B cell (primary cell): Measurements from ENCODE around the gene VWA1. TPM values are rescaled to one million over a fixed set of nuclear protein-coding genes. Genes with fewer than 3 reads are reported as not detected.

ENCODE experiments used
- ATAC-seq: fragments of 200-7000 bp; cut with Tn5 transposase; one replicate; pipeline ENCODE4 v1.10.0; 2021; ENCODE audit warnings: low read depth, mild to moderate bottlenecking, moderate number of reproducible peaks, moderate library complexity
- CTCF ChIA-PET: fragments of 350-600 bp; sonication (Branson Sonifier 250); formaldehyde crosslinking; loops from one replicate; lab custom pipeline; 2021; ENCODE audit warnings: antibody characterized with exemption, inconsistent platforms; lab: Charles Lee
- POLR2A ChIA-PET: fragments of 350-600 bp; sonication (Branson Sonifier 250); formaldehyde crosslinking; loops from one replicate; lab custom pipeline; 2021; ENCODE audit warnings: antibody characterized with exemption; lab: Charles Lee
- DNase-seq: peaks from one replicate; pipeline ENCODE4 v3.0.0; 2013
- H2AFZ ChIP-seq: 2 replicates; pipeline ENCODE4 v1.6.1; 2012; ENCODE audit warnings: mild to moderate bottlenecking, low read depth, low read length; ENCODE audit not compliant: insufficient read depth, poor library complexity, severe bottlenecking
- H3K27ac ChIP-seq, 2 donors: 1 replicate in 1 of 2; 2 replicates in 1 of 2; pipeline ENCODE4 v1.5.1; 2012 to 2013; ENCODE audit warnings: low read length in 2 of 2, mild to moderate bottlenecking in 2 of 2, moderate library complexity in 1 of 2
- H3K27me3 ChIP-seq, 4 experiments: fragments of 200-600 bp in 1 of 4; sonication (generic) in 1 of 4; replicated peaks in 1 of 4; 1 replicate in 2 of 4; 2 replicates in 2 of 4; pipeline versions ENCODE4 v1.6.1 to v1.7.0; 2013 to 2016; ENCODE audit warnings: low read length in 3 of 4, mild to moderate bottlenecking in 2 of 4, mixed read lengths in 1 of 4, moderate library complexity in 1 of 4; ENCODE audit not compliant: insufficient read depth in 4 of 4, control insufficient read depth in 3 of 4; ENCODE audit errors: control extremely low read depth in 1 of 4
- H3K36me3 ChIP-seq, 2 experiments: replicated peaks in 1 of 2; 1 replicate in 1 of 2; 2 replicates in 1 of 2; pipeline versions ENCODE4 v1.6.1 to v1.7.1; 2013; ENCODE audit warnings: low read length in 1 of 2; ENCODE audit not compliant: insufficient read depth in 2 of 2, control insufficient read depth in 1 of 2; ENCODE audit errors: control extremely low read depth in 1 of 2, extremely low read depth in 1 of 2
- H3K4me1 ChIP-seq, 2 donors: fragments of 200-600 bp in 1 of 2; sonication (generic) in 1 of 2; 1 replicate in 1 of 2; 2 replicates in 1 of 2; pipeline versions ENCODE4 v1.5.1 to v1.6.1; 2013 to 2017; ENCODE audit warnings: low read length in 2 of 2; ENCODE audit not compliant: control insufficient read depth in 2 of 2, insufficient read depth in 2 of 2
- H3K4me2 ChIP-seq: replicated peaks from 2 replicates; pipeline ENCODE3; 2012; ENCODE audit warnings: mild to moderate bottlenecking, low read depth, low read length; ENCODE audit not compliant: poor library complexity, severe bottlenecking
- H3K4me3 ChIP-seq, 5 experiments: fragments of 200-600 bp in 1 of 5; sonication (generic) in 1 of 5; 1 replicate in 3 of 5; 2 replicates in 2 of 5; pipeline versions ENCODE4 v1.5.1 to v1.7.0; 2011 to 2016; ENCODE audit warnings: low read length in 4 of 5, mild to moderate bottlenecking in 4 of 5, low read depth in 2 of 5, control low read depth in 1 of 5, moderate library complexity in 1 of 5; ENCODE audit not compliant: insufficient read depth in 1 of 5; ENCODE audit errors: control extremely low read depth in 1 of 5, extremely low read depth in 1 of 5
- H3K79me2 ChIP-seq: fragments of 200-600 bp; sonication (generic); one replicate; pipeline ENCODE4 v1.6.0; 2016; ENCODE audit warnings: low read length; ENCODE audit not compliant: control insufficient read depth, insufficient read depth
- H3K9ac ChIP-seq: fragments of 200-600 bp; sonication (generic); 2 replicates; pipeline ENCODE4 v1.6.1; 2017; ENCODE audit warnings: mild to moderate bottlenecking, low read length, moderate library complexity
- H3K9me3 ChIP-seq, 3 donors: one replicate each; pipeline versions ENCODE4 v1.6.1 to v1.7.1; 2013; ENCODE audit warnings: low read length in 2 of 3; ENCODE audit not compliant: control insufficient read depth in 2 of 3, insufficient read depth in 1 of 3; ENCODE audit errors: control extremely low read depth in 1 of 3
- H4K20me1 ChIP-seq: 2 replicates; pipeline ENCODE4 v1.6.0; 2012; ENCODE audit warnings: mild to moderate bottlenecking, low read length; ENCODE audit not compliant: insufficient read depth, control insufficient read depth, poor library complexity, severe bottlenecking
- H3K27ac Mint-ChIP-seq: one replicate; pipeline ENCODE4 v1.8.0; 2021; ENCODE audit warnings: mixed read lengths
- H3K27me3 Mint-ChIP-seq: one replicate; pipeline ENCODE4 v1.8.0; 2021; ENCODE audit warnings: mixed read lengths
- H3K4me1 Mint-ChIP-seq: one replicate; pipeline ENCODE4 v1.8.0; 2021; ENCODE audit warnings: mixed read lengths
- H3K4me3 Mint-ChIP-seq: one replicate; pipeline ENCODE4 v1.8.0; 2021; ENCODE audit warnings: mixed read lengths
- H3K9me3 Mint-ChIP-seq: one replicate; pipeline ENCODE4 v1.8.0; 2022; ENCODE audit warnings: mixed read lengths; ENCODE audit not compliant: insufficient read depth
- CTCF ChIP-seq: fragments of 200-600 bp; IDR thresholded peaks from one replicate; pipeline ENCODE4 v1.8.0; 2022; ENCODE audit warnings: antibody characterized with exemption, mild to moderate bottlenecking
- EZH2 ChIP-seq: IDR thresholded peaks from 2 replicates; pipeline ENCODE4 v1.6.1; 2012; ENCODE audit warnings: borderline replicate concordance, low read depth, mild to moderate bottlenecking, moderate library complexity, low read length; ENCODE audit not compliant: insufficient read depth, poor library complexity, severe bottlenecking
- WGBS: methylation state at CpG from one replicate; pipeline ENCODE4 v1.1.5; 2013; ENCODE audit warnings: missing lambda C conversion rate; ENCODE audit not compliant: insufficient coverage; 5-methylcytosine and 5-hydroxymethylcytosine counted together
- intact Hi-C: fragments of 100-400 bp; cut with micrococcal nuclease; formaldehyde crosslinking; loops from one replicate; pipeline ENCODE4 v1.10.0; 2022
- polyA plus RNA-seq: library from polyadenylated mRNA; depleted of rRNA; stranded (reverse); fragments of >200 nt; gene quantifications from 2 replicates; pipeline ENCODE4 v1.2.3, GENCODE V29; 2012
- total RNA-seq, 2 donors: library from RNA; stranded (reverse); fragments of 120-200 nt in 1 of 2; gene quantifications; 1 replicate in 1 of 2; 2 replicates in 1 of 2; pipeline versions ENCODE4 v1.2.3 to v1.2.4, GENCODE V29; 2013 to 2022

VWA1 gene
- total and polyA plus RNA-seq, 2 donors (not counting 1 experiment from before 2014, with no cell fraction given) = 0.09 TPM; not detected in 1

GRCh38 chr1:1391225-1391624 is 44.3 kb upstream of the VWA1 start:
- DNase-seq (no peak), ATAC-seq (no peak)
- Mint-ChIP-seq H3K27me3 (no peaks in the 10 kb centered on the region), H3K4me1 (peaks cover 10% of the 10 kb centered on the region), H3K27ac (no peak overlapping the region), H3K4me3 (no peak overlapping the region), H3K9me3 (no peaks in the 10 kb centered on the region)
- ChIA-PET POLR2A (no interaction called here), CTCF (interaction anchor here (1.0 kb wide), 1 partner anchor 8 kb away, joined by 3 read pairs; the partner anchor contains the start of gene CCNL2)
- intact Hi-C loops = no loop called here
- H3K27me3 ChIP-seq = no peaks in the 10 kb centered on the region
- H3K4me2 ChIP-seq = no peak overlapping the region
- no peak for TF ChIP-seq EZH2
- TF ChIP-seq CTCF = no peak
- H3K4me3 ChIP-seq = no peak overlapping the region
- no peak overlapping the region for H2AFZ ChIP-seq
- WGBS = 96% methylated on average over 11 of the region's 12 CpGs
- H3K9ac ChIP-seq = no peak overlapping the region
- H3K9me3 ChIP-seq = no peaks in the 10 kb centered on the region
- peaks cover 22 to 90% of the 10 kb centered on the region in 2 experiments for H3K36me3 ChIP-seq
- H3K79me2 ChIP-seq = peaks cover 57% of the 10 kb centered on the region
- H4K20me1 ChIP-seq = peaks cover 58% of the 10 kb centered on the region
- no peak overlapping the region for H3K27ac ChIP-seq
- no peaks in the 10 kb centered on the region for H3K4me1 ChIP-seq

- no peaks in the 10 kb centered on the region for H3K27me3 ChIP-seq
- H3K4me2 ChIP-seq = no peak overlapping the region
- peaks cover 40% of the 10 kb centered on the region for H4K20me1 ChIP-seq
- H3K27ac Mint-ChIP-seq = no peak overlapping the region
- H3K79me2 ChIP-seq = peaks cover 55% of the 10 kb centered on the region
- DNase-seq (no peak), ATAC-seq (no peak)
- no peak overlapping the region for H2AFZ ChIP-seq
- H3K4me1 Mint-ChIP-seq = peaks cover 17% of the 10 kb centered on the region
- no peaks in the 10 kb centered on the region for H3K9me3 ChIP-seq
- intact Hi-C loops = no loop called here
- H3K9me3 Mint-ChIP-seq = no peaks in the 10 kb centered on the region
- H3K27ac ChIP-seq = no peak overlapping the region
- peaks cover 19 to 84% of the 10 kb centered on the region in 2 experiments for H3K36me3 ChIP-seq
- WGBS = 100% methylated on average over 4 of the region's 4 CpGs
- no peak overlapping the region for H3K4me3 ChIP-seq
- CTCF ChIA-PET = no interaction called here
- POLR2A ChIA-PET = no interaction called here
- H3K4me1 ChIP-seq = peaks cover 5 to 9% of the 10 kb centered on the region in 2 donors
- TF ChIP-seq CTCF (no peak), EZH2 (no peak)
- H3K27me3 Mint-ChIP-seq = no peaks in the 10 kb centered on the region
- H3K9ac ChIP-seq = no peak overlapping the region
- no peak overlapping the region for H3K4me3 Mint-ChIP-seq
Observed at GRCh38 chr1:1393014-1393413, 42.5 kb upstream of the VWA1 start.
